Fibroblast of pulmonary artery (primary cell): ENCODE data around the gene SNAPC2.
A peak's percentile ranks its signal among the peaks of the same experiment; 100 is the strongest.

ENCODE experiments used
- DNase-seq: peaks from one replicate; pipeline ENCODE4 v3.0.0-alpha.2; 2010; ENCODE audit warnings: low read depth
- H3K4me3 ChIP-seq: replicated peaks from 2 replicates; pipeline ENCODE4 v1.5.1; 2011; ENCODE audit warnings: low read depth, mild to moderate bottlenecking, control low read depth, low read length, moderate library complexity
- TF ChIP-seq, protein P1 (sequence below): IDR thresholded peaks from 2 replicates; pipeline ENCODE4 v1.5.1; 2011; ENCODE audit warnings: mild to moderate bottlenecking, control low read depth, low read length, inconsistent platforms; ENCODE audit errors: missing control alignments

Gene SNAPC2

GRCh38 chr19:7941895-7942596 is 21.9 kb downstream of the SNAPC2 start:
- DNase-seq, result no peak
- TF ChIP-seq, protein P1, sequence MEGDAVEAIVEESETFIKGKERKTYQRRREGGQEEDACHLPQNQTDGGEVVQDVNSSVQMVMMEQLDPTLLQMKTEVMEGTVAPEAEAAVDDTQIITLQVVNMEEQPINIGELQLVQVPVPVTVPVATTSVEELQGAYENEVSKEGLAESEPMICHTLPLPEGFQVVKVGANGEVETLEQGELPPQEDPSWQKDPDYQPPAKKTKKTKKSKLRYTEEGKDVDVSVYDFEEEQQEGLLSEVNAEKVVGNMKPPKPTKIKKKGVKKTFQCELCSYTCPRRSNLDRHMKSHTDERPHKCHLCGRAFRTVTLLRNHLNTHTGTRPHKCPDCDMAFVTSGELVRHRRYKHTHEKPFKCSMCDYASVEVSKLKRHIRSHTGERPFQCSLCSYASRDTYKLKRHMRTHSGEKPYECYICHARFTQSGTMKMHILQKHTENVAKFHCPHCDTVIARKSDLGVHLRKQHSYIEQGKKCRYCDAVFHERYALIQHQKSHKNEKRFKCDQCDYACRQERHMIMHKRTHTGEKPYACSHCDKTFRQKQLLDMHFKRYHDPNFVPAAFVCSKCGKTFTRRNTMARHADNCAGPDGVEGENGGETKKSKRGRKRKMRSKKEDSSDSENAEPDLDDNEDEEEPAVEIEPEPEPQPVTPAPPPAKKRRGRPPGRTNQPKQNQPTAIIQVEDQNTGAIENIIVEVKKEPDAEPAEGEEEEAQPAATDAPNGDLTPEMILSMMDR, result no peak
- peak overlapping the region; percentile 96 for H3K4me3 ChIP-seq

- H3K4me3 ChIP-seq, result peak overlapping the region; percentile 96
- peak; percentile 11 for DNase-seq
Observed at GRCh38 chr19:7942981-7943443, 22.9 kb downstream of the SNAPC2 start.

GRCh38 chr19:7943444-7944176 is 23.5 kb downstream of the SNAPC2 start, which contains the start of gene TIMM44:
TIMM44 (minus strand) TSS chr19:7943666; CDS start chr19:7943651, 15 bp downstream.
- peak; percentile 100 for DNase-seq
- TF ChIP-seq, protein P1, result no peak
- H3K4me3 ChIP-seq, result peak within 1 kb of the TSS; percentile 96

More at GRCh38 chr19:7942981-7943443, 22.9 kb downstream of the SNAPC2 start:
- TF ChIP-seq, protein P1, result no peak

GRCh38 chr19:7944177-7944761 is 24.1 kb downstream of the SNAPC2 start:
- H3K4me3 ChIP-seq, result peak overlapping the region; percentile 96
- TF ChIP-seq, protein P1, result peak; percentile 80
- peak; percentile 96 for DNase-seq

DNA sequence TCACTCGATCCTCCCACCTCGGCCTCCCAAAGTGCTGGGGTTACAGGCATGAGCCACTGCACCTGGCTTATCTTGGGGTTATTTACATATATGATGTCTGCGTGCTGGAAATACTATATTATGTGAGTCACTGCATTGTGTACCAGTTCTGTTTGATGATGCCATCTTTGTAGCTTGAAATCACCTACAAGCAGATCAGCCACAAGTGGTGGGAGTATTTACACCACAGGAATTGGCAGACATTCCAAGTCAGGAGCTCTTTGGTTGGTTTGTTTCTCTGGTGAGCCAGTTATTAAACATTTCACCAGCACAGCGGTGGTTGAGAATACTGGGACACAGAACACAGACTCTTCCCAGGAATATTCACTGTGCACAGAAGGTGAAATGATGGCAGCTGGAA is 27.8 kb downstream of the SNAPC2 start:
- H3K4me3 ChIP-seq, result no peak overlapping the region
- DNase-seq, result peak; percentile 32
- TF ChIP-seq, protein P1, result no peak

- TF ChIP-seq, protein P1, result no peak
- no peak overlapping the region for H3K4me3 ChIP-seq
- DNase-seq, result peak; percentile 72
Observed at GRCh38 chr19:7953060-7953459, 32.9 kb downstream of the SNAPC2 start.
